NT2/D1 (cell line): ENCODE data around the gene PDPN.

Source experiments
- SUZ12 ChIP-seq: IDR thresholded peaks from 2 replicates; pipeline ENCODE4 v1.6.1; 2011; ENCODE audit not compliant: insufficient read length, insufficient read depth; ENCODE audit errors: extremely low read depth
- YY1 ChIP-seq: IDR thresholded peaks from 2 replicates; pipeline ENCODE4 v1.6.1; 2011; ENCODE audit not compliant: insufficient read length, insufficient read depth
- ZNF274 ChIP-seq: IDR thresholded peaks from 2 replicates; pipeline ENCODE4 v1.6.1; 2011; ENCODE audit warnings: mild to moderate bottlenecking, low read depth, low read length

- TF ChIP-seq ZNF274 (no peak), YY1 (no peak), SUZ12 (no peak)
Measured at GRCh38 chr1:13586001-13586400, 2.4 kb downstream of the PDPN start.
